Bronchial epithelial cell (primary cell): ENCODE results near the gene ELMO3. TPM values are rescaled to one million over a fixed set of nuclear protein-coding genes. Genes with fewer than 3 reads are reported as not detected.

Source experiments
- DNase-seq: peaks from one replicate; pipeline ENCODE4 v3.0.0-alpha.2; 2010; ENCODE audit warnings: low read depth
- FAIRE-seq: peaks from 2 replicates; lab custom pipeline; 2011; peaks lifted over from hg19 to GRCh38; lab: Jason Lieb, UNC
- H3K27me3 ChIP-seq: 2 replicates; pipeline ENCODE4 v1.5.1; 2011; ENCODE audit warnings: low read length; ENCODE audit not compliant: control insufficient read depth, insufficient read depth
- H3K36me3 ChIP-seq: 2 replicates; pipeline ENCODE4 v1.5.1; 2011; ENCODE audit warnings: low read length; ENCODE audit not compliant: control insufficient read depth, insufficient read depth
- H3K4me3 ChIP-seq: 2 replicates; pipeline ENCODE4 v1.5.1; 2011; ENCODE audit warnings: mild to moderate bottlenecking, low read depth, low read length, control low read depth
- CTCF ChIP-seq: IDR thresholded peaks from 2 replicates; pipeline ENCODE4 v1.5.1; 2011; ENCODE audit warnings: mild to moderate bottlenecking, moderate library complexity, low read length, control low read depth, inconsistent platforms; ENCODE audit not compliant: insufficient read depth, severe bottlenecking
- total RNA-seq: library from RNA; depleted of rRNA; stranded (reverse); fragments of >200 nt; gene quantifications from 2 replicates; pipeline ENCODE4 v1.2.1, GENCODE V29; 2014

ELMO3 gene
- 25.6 and 44.0 TPM in 2 replicates for total RNA-seq

GRCh38 chr16:67199011-67199807, at the start of gene ELMO3:
TSS of gene ELMO3 (plus strand) at chr16:67199131. CDS start at chr16:67199327, 196 bp downstream.
- no peak for FAIRE-seq
- Histone ChIP-seq H3K4me3 (peak within 1 kb of the TSS; percentile 61), H3K36me3 (peaks cover 56% of the 10 kb centered on the region), H3K27me3 (no peaks in the 10 kb centered on the region)
- peak; percentile 96 for TF ChIP-seq CTCF
- peak; percentile 66 for DNase-seq

GRCh38 chr16:67149276-67150046, 49.5 kb upstream of the ELMO3 start:
- DNase-seq (no peak), FAIRE-seq (no peak)
- Histone ChIP-seq H3K36me3 (peaks cover 12% of the 10 kb centered on the region), H3K4me3 (peak overlapping the region; percentile 58), H3K27me3 (no peaks in the 10 kb centered on the region)
- TF ChIP-seq CTCF: no peak

- Histone ChIP-seq H3K36me3 (peaks cover 6% of the 10 kb centered on the region), H3K27me3 (no peaks in the 10 kb centered on the region), H3K4me3 (peak overlapping the region; percentile 58)
- FAIRE-seq (no peak), DNase-seq (peak; percentile 15)
- peak; percentile 13 for TF ChIP-seq CTCF
Measured at GRCh38 chr16:67150047-67150832, 48.7 kb upstream of the ELMO3 start.

GRCh38 chr16:67150833-67151396, 48.0 kb upstream of the ELMO3 start, which contains the start of gene B3GNT9:
TSS of gene B3GNT9 (minus strand) at chr16:67150998. CDS start at chr16:67150485, 513 bp downstream.
- TF ChIP-seq CTCF: no peak
- peak within 1 kb of the TSS; percentile 58 for H3K4me3 ChIP-seq
- H3K27me3 ChIP-seq: no peaks in the 10 kb centered on the region
- DNase-seq (peak; percentile 38), FAIRE-seq (no peak)
- H3K36me3 ChIP-seq: peaks cover 4% of the 10 kb centered on the region

GRCh38 chr16:67151431-67152097, 47.4 kb upstream of the ELMO3 start:
- peaks cover 3% of the 10 kb centered on the region for H3K36me3 ChIP-seq
- H3K4me3 ChIP-seq: no peak overlapping the region
- no peak for DNase-seq
- no peak for TF ChIP-seq CTCF
- FAIRE-seq: no peak
- no peaks in the 10 kb centered on the region for H3K27me3 ChIP-seq
